ENCODE measurements around the gene RASSF3.
A peak's percentile ranks its signal among the peaks of the same experiment; 100 is the strongest.
"Not testable (repeated sequence)": the region's sequence is repeated elsewhere in the genome, so short reads cannot be mapped to it uniquely, and the experiment has no call there.

Gene RASSF3

DNA sequence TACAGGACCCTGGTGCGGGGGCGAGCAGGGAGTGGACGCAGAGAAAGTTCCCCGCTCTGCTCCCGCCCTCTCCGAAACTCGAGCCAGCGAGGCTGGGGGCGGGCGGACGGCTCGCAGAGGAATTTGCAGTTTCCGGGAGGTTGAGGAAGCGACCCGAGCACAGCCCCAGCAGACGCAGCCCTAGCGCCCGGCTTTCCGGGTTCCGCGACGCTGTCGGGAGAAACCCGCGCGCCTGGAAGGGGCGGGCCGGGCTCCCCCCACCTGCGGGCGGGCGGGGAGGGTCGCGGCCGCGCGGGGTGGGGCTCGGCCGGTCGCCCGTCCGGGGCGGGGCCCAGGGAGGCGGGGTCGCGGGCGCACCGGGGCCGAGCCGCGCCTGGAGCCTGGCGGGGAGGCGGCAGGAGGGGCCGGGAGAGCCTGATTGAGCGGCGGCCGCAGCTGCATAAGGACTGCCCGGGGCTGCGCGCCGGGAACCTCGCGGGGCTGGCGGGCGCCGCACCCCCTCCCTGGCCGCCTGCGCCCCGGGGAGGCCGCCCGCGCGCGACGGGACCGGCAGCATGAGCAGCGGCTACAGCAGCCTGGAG lies at the start of gene RASSF3:
Gene RASSF3 (plus strand): TSS at position 417 of the 581 bp plus-strand sequence. CDS start 138 bp downstream, at position 555.
- no peak for DNase-seq (ENCODE audit: low spot score)

- DNase-seq (ENCODE audit: low spot score): no peak
Measured at GRCh38 chr12:64561302-64562136, 48.8 kb upstream of the RASSF3 start.

DNA sequence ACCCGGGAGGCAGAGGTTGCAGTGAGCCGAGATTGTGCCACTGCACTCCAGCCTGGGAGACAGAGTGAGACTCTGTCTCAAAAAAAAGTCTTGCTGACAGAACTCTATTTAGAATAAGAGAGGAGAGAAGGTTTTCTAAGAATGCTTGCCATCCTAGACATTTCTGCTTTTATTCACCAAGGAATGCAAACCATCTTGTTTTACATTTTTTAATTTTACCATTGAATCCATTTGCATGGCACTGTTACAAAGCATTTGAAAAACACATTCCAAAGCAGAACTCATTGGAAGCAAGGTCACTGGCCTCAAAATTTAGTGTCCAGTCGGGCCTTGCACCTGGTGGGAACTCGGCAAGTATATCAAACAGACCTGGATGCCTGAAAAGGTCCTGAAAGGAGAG lies 44.2 kb upstream of the RASSF3 start:
- no peak for DNase-seq (ENCODE audit: low spot score)

DNA sequence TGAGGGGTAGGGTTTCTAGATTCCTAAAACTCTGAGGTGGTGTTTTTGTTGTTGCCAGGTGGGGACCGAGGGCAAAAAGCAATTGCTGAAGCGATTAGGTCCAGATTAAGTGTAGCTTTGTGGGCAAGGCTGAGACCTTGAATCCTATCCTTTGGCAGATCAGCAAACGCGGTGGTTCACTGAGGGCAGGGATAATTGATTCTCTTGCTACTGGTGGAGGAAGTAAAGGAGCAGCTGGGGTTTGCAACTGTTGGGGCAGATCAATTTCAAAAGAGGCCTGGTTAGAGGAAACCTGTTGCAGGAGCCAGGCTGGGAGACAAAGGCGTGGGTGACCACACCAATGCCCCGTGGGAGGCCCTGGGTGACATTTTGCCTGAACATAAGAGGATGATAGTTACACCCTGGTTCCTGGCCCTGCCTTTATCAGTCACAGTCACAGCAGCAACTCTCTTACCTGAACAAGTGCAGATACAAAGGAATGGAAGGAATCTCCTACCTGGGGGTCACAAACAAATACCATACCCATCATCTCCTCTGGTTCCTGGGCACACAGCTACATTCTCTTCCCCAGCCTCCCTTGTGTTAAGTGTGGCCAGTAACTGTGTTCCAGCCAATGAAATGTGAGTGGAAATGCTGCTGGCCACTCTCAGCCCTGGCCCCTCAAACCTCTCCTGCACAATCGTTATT lies 43.3 kb upstream of the RASSF3 start:
- DNase-seq (ENCODE audit: low spot score): no peak

DNA sequence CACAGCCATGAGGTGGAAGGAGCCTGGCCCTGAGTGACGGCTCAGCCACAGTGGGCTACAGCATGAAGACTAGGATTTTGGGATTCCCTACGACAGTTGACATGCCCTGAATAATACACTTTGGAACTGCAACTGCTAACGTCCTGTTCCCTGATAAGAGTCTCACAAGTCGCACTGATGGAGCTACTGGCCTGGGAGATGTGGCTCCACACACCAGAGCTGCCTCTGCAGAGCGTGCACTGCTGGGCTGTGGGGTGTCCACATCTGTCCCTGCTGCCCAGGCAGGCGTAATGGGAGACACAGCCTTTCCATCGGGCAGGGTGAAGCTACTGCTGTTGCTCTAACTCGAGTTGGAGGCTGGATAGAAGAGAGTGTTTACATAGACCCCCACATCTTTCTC lies 42.7 kb upstream of the RASSF3 start:
- no peak for DNase-seq (ENCODE audit: low spot score)

DNA sequence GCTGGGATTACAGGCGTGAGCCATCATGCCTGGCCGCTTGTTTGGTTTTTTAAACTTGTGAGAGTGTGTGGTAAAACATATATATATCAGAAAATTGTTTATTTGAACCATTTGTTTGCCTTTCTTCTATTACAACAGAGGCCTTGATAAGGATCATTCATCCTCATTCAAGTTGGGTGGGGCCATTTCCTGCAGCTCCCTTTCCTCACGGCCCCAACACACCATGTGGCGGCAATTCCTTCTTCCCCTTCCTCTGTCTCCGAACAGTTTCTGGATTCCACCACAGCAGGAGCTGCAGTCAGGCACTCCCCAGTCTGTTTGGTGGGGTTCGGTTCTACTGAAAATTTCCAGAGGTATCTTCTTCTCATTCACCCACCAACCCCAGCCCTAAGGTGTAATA lies 42.0 kb upstream of the RASSF3 start:
- DNase-seq (ENCODE audit: low spot score): no peak

DNA sequence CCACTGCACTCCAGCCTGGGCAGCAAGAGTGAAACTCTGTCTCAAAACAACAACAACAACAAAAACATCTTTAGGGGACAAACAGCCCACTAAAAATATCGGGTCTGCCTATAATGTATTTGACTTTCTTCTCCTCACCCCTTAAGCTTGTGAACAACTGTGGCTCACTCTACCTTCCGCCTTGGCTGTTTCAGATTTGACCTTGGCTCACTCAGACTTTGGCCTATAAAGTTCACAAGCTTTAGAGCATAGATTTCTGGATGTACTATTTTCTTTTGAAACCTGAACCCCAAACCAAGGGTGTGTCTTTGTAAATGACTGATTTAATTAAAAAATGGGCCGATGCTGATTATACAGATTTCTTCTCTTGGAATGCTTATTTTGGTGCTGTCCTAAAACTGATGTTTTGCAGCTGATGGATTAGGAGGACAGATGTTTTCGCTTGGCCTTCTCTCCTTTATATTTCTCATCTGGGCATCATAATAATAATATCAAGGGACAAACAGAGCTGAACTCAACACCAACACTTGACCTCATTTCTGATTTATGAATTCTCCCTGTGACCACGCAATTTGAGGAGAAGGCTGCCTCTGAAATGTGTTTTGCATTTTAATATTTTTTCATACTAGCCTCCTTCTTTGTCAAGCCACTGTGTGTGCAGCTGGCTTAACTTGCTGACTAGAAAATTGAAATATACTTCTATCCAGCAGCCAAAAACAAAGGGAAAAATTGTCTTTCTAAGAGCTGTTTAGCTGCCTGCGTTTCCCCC lies 40.2 kb upstream of the RASSF3 start:
- no peak for DNase-seq (ENCODE audit: low spot score)

GRCh38 chr12:64571411-64571810 lies 38.9 kb upstream of the RASSF3 start:
- DNase-seq (ENCODE audit: low spot score): no peak

DNA sequence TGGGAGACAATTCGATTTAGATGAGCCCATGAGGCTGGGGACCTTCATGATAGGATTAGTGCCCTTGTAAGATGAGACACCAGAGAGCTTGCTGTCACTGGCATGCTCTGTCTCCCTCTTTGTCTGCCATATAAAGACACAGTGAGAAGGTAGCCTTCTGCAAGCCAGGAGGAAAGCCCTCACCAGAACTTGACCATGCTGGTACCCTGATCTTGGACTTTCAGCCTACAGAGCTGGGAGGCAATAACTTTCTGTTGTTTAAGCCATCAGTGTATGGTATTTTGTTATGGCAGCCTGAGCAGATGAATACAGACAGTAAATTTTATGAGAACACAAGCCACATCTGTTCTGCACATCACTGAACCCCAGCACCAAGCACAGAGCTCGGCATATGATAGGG lies 38.1 kb upstream of the RASSF3 start:
- DNase-seq (ENCODE audit: low spot score): no peak

DNA sequence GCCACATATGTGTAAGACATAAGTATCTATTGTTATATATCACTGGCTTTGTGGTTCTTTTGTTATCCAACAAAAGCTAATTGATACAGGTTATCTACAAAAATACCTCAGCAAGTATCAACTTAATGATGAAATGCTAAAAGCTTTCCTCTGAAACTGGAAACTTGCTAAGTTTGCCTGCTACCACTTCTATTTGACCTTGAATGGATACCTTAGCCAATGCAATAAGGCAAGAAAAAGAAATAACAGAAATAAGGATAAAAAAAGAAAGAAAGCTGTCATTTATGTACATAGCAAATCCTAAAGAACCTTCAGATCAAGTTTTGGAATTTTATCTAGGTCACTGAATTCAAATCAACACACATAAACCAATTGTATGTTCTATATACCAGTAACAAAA lies 35.5 kb upstream of the RASSF3 start:
- no peak for DNase-seq (ENCODE audit: low spot score)

- DNase-seq (ENCODE audit: low spot score): no peak
Measured at GRCh38 chr12:64577046-64577445, 33.2 kb upstream of the RASSF3 start.

DNA sequence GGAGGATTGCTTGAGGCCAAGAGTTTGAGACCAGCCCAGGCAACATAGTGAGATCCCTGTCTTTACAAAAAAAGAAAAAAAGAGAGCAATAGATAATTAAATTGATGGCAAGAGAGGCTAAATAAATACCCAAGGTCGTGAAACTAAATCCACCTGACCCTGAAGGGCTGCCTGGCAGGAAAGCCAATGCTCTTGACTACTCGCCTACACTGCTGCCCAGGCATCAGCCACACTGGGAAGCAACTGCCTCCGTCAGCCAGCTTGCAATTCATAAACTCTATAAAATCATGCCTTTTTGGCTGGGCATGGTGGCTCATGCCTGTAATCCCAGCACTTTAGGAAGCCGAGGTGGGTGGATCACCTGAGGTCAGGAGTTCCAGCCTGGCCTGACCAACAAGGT lies 31.7 kb upstream of the RASSF3 start:
- no peak for DNase-seq (ENCODE audit: low spot score)

DNA sequence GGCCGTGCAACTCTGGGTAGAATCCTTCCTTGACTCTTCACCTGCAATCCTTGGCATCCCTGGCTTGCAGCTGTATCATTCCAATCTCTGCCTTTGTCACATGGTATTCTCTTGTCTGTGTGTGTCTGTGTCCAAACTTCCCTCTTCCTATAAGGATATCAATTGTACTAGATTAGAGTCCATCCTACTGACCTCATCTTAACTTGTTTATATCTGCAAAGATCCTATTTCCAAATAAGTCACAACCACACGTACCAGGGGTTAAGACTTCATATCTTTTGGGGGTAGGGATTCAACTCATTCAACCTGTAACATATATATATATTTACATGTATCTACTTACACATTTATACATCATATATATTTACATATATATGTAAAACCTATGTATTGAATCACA lies 29.6 kb upstream of the RASSF3 start:
- no peak for DNase-seq (ENCODE audit: low spot score)

DNA sequence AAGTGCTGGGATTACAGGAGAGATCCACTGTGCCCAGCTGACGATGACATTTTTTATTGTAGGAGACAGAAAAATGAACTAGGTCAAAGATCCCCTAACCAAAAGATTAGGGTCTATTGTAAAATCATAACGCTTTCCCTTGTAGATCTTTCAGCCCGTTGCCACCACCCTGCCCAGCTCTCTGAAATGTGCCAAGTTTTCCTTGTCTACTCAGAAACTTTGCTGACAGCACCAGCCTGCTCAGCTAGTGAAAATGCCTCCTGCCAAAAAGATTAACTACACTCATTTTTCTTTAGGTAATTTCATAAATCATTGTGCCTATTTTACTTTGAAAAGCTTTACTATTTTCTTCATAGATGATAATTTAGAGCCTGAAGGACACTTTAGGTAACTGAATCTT lies 28.2 kb upstream of the RASSF3 start:
- no peak for DNase-seq (ENCODE audit: low spot score)

DNA sequence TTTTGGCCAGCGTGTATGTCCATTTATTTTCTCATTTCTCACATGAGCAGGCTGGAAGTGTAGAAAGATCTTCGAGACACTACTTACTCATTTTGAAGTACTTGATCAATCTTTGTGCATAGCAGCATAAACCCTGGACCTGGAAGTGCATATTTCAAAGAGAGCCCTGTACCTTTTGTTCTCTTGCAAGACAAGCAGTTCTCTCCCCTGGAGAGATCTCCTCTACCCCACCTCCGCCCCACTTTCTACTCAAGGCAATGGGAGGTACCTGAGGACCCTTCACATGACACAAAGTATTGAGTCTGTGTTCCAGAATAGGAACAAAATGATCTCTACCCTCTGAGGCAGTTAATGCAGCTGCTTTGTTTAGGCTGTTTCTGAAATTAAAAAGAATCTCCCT lies 27.4 kb upstream of the RASSF3 start:
- no peak for DNase-seq (ENCODE audit: low spot score)

- DNase-seq (ENCODE audit: low spot score): not testable (repeated sequence)
Measured at GRCh38 chr12:64583395-64583770, 26.9 kb upstream of the RASSF3 start.

GRCh38 chr12:64583771-64584421 lies 26.4 kb upstream of the RASSF3 start:
- peak; percentile 86 for DNase-seq (ENCODE audit: low spot score)

GRCh38 chr12:64585104-64585503 lies 25.2 kb upstream of the RASSF3 start:
- DNase-seq (ENCODE audit: low spot score): no peak

GRCh38 chr12:64587447-64587846 lies 22.8 kb upstream of the RASSF3 start:
- no peak for DNase-seq (ENCODE audit: low spot score)

GRCh38 chr12:64590183-64590582 lies 20.1 kb upstream of the RASSF3 start:
- no peak for DNase-seq (ENCODE audit: low spot score)

GRCh38 chr12:64595863-64596793 lies 14.2 kb upstream of the RASSF3 start:
- DNase-seq (ENCODE audit: low spot score): no peak
